HG03571 (cell line): ENCODE data around the gene CEP44.
"Not testable (repeated sequence)": the region's sequence is repeated elsewhere in the genome, so short reads cannot be mapped to it uniquely, and the experiment has no call there.

Experiments used
- ATAC-seq: cut with Tn5 transposase; IDR thresholded peaks from one replicate; pipeline ENCODE4 v1.9.1; 2021; ENCODE audit not compliant: unreplicated experiment

The CEP44 gene

DNA sequence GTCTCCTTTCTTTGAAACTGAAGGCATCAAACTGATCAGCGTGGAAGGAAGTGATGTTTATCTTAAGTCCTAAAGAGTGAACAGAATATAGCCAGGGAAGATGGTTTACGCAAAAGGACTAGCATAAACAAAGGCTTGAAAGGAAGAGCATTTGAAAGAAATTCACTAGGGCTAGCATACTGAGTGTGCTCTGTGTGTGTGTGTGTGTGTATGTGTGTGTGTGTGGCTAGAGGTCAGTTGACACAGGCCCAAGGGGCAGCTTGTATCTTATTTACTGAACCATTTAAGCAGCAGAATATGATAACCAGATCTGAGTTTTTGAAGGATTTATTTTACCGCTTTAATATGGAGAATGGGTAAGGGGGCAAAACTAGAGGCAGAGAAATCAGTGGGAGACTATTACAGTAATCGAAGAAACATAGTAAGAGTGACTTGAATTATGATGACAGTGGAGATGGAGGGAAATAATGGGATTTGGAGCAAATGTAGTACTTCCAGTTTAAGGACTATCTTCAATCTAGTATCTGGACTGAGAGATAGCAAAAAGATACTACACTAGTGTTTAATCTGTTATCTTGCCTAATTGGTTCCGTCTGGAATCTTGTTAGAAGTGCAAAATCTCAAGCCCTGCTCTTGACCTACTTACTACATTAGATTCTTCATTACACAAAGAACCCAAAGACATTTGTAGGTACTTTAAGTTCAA is 36.9 kb downstream of the CEP44 start:
- no peak for ATAC-seq

DNA sequence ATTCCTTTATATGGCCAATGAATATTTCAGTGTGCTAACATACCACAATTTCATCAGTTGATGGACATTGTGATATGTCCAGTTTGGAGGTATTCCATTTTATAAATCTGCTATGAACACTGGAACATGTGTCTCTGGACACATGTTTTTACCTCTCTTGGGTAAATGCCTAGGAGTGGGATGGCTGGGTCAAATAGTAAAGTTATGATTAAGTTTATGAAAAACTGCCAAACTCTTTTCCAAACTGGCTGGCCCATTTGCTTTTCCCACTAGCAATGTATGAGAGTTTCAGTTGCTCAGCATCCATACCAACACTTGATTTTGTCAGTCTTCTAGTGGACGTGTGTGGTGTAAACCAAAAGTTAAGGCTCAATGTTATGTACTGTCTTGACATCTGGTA is 40.5 kb downstream of the CEP44 start:
- no peak for ATAC-seq

DNA sequence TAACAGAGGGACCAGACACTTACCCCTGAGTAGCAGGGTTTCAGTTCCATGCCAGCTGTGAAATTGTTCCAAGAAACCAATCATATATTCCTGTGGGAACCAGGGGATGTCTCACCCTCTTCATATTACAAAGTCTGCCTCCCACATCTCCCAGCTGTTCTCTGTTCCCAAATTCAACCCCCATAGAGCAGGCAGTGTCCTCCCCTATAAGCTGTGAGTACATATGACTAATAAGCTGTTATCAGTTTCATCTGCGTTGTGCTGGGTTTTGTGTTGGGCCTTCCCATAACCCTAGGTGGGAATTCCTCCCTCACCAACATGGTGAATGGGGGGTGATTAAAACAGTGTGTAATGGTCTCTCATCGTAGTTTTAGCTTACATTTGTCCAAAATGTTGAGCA is 41.0 kb downstream of the CEP44 start:
- no peak for ATAC-seq

DNA sequence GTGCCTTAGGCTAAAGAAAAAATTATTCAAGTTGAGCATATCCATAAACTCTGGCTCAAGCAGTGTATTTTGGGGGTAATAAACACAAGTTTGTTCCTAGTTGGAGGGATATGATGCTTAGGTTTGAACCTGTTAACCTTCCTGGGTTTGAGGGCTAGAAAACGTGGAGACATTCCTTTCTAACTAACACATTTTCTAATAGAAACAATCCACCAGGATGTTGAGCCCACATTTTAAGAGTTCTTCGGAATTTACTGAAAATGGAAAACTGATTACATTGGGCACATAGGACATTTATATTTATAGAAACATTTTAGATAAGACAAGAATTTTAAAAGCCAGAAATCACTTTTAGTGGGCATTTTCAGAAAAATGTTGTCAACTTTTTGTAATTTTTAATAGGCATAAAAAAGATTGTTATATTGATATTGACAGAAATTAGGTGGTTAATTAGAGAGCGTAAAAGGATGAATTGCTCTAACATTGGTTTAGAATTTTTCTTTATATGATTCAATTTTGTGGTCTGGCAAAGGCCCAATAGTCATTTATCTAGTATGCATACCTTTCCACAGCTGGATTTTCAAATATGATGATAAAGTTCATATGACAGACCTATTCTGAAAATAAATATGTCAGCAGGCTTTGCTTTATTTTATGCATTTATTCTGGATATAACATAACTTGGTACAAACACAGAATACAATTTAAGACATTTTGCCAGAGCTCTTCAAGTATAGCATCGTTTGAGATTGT is 49.2 kb downstream of the CEP44 start:
- no peak for ATAC-seq

DNA sequence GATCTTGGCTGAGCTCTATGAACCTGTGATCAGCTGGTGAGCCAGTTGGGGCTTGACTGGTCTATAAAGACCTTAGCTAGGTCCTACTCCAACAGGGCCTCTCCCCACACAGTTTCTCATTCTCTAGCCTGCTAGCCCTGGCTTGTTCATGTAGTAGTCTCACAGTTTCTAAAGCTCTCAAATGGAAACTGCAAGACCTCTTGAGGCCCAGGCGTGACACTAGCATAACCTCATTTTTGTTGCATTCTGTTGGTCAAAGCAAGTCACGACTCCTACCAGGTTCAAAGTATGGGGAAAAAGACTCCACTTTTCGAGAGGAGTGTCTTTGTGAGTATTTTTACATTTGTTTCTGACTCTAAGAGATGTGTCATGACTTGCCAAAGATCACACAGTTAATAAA is 50.9 kb downstream of the CEP44 start:
- peak; percentile 86 for ATAC-seq

DNA sequence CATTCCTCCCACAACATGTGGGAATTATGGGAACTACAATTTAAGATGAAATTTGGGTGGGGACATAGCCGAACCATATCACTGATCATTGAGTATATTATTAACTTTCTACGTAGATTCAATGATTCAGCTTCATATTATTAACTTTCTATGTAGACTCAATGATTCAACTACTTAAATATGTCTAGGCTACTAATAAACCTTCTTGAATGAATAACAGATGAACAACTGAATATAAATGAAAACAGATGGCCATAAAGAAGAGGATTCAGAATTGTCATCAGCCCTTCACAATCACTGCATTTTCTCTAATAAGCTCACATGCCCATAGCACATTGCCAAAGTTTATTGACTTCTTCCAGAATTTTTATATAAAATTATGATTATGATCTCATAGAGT is 57.0 kb downstream of the CEP44 start:
- no peak for ATAC-seq

DNA sequence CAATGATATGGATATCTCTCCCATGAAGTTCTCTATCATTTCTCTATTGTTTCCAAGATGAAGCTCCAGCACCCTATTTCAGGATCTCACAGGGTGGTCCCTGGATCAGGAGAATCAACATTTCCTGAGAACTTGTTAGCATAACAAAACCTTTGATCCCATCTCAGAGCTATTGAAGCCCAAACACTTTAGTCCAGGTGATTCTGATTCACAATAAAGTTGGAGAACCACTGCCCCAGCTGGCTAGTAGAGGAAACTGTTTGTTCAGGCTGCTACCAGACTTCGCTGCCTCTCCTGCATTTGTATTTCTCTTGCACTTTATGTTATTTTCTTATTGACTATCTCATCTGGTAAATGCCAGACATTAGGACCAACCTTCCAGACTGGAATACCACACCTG is 65.4 kb downstream of the CEP44 start:
- ATAC-seq, result no peak

DNA sequence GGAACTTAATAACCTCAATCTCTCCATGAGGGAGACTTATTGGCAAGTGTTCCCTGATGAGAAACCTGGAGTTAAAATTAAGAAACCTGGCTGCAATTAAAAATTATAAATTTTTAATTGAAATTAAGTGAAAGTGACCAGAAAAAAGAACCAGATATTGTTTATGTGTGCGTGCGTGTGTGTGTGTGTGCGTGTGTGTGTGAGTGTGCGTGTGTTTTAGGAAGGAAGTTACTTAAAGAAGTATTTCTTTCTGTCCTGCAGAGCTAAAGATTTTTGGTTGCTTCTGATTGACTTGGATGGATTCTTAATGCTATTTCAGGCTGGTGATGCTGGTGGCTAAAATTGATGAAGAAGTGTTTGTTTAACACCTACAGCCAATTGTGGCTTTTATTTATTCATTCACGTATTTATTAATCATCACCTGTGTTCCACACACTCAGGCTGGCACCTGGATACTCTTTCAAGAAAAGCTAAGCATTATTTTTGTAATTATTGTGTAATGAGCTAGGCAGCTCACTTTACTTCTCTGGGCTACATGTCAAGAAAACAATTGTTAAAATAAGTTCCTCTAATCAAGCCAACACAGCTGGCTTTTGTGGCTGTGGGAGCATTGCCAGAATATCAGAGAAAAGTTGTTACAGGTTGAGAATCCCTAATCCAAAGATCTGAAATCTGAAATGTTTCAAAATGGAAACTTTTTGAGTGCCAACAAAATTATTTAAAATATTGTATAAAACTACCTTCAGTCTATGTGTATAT is 68.5 kb downstream of the CEP44 start:
- ATAC-seq, result no peak

DNA sequence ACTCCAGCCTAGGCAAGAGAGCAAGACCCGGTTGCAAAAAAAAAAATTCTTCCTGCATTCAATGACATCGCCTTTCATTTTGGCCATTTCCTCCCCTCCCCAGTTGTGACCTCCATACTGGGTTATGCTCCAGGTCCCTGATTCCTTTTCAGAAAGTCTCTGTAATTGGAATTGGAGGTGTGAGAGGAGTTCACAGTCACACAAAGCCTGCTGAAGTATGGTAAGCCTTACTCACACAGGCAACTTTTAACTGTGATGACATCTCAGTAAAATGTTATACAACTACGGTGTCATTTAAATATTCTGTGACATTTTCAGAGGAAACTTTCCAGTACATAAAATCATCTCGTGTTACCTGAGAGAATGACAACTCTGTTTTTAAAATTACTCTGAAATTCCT is 73.6 kb downstream of the CEP44 start:
- ATAC-seq, result no peak

DNA sequence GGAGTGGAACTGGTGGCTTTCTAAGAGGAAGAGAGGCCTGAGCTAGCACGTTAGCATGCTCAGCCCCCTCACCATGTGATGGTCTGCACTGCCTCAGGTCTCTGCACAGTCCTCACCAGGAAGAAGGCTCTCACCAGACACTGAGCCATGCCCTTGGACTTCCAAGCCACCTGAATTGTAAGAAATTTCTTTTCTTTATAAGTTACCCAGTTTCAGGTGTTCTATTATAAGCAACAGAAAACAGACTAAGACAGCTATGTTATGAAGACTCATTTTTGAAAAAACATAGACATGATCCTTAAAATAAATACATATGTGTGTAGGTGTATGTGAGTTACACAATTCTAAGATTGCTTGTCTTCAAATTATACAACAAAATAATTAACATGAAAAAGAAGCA is 74.7 kb downstream of the CEP44 start:
- ATAC-seq, result peak; percentile 61

DNA sequence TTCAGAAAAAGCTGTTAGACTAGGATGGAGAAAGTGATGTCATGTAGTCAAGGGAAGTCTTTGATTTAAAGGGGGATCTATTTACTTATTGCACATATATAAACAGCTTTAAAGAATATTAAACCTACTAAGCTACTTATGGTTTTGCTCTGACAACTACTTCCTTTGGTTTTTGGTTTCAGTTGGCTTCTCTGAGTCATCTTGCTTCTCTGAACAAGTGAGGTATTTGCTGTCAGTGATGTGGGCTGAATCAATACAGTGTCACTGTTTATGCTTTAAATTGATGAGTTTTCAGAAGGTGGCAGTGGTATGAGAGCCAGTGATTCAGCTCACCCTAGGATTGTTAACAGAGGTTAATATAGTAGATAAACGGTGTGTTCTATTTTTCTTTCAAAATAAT is 75.1 kb downstream of the CEP44 start:
- peak; percentile 97 for ATAC-seq

DNA sequence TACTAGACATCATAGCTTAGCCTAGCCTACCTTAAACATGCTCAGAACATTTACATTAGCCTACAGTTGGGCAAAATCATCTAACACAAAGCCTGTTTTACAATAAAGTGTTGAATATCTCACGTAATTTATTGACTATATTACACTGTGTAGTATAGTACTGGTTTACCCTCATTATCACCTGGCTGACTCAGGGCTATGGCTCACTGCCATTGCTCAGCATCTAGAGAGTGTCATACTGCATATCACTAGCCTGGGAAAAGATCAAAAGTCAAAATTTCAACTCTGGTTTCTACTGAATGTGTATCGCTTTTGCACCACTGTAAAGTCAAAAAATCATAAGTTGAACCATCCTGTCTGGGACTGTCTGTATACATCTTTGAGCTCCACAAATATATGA is 78.6 kb downstream of the CEP44 start:
- no peak for ATAC-seq

DNA sequence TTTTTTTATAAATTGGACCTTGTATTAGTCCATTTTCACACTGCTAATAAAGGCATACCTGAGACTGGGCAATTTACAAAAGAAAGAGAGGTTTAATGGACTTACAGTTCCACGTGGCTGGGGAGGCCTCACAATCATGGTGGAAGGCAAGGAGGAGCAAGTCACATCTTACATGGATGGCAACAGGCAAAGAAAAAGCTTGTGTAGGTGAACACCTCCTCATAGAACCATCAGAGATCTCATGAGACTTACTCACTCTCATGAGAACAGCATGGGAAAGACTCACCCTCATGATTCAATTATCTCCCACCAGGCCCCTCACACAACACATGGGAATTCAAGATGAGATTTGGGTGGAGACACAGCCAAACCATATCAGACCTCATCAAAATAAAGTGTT is 80.1 kb downstream of the CEP44 start:
- ATAC-seq, result not testable (repeated sequence)

DNA sequence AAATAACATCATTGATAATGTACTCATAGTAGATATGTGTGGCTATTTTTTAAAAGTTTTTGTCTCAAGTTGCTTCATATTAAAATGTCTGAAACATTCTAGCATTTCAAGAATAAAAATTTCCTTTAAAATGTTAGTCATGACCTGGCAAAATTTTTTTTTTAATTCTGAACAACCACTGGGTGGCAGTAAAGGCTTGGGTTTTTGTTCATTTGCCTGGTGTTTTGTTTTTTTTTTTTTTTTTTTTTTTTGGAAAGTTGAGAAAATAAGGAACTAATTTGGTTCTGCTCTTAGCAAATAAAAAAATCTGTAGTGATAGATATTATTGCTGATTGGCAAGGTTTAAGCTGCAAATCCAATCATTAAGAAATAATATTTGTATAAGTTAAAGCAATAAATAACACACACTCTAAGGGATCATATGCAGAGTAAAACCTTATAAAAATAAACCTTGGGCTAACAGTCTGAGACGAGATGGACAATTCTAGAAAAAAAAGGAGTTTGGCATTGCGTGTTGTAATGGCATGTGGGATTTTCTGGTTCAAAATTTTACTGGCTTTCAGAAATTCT is 81.4 kb downstream of the CEP44 start:
- ATAC-seq, result no peak

DNA sequence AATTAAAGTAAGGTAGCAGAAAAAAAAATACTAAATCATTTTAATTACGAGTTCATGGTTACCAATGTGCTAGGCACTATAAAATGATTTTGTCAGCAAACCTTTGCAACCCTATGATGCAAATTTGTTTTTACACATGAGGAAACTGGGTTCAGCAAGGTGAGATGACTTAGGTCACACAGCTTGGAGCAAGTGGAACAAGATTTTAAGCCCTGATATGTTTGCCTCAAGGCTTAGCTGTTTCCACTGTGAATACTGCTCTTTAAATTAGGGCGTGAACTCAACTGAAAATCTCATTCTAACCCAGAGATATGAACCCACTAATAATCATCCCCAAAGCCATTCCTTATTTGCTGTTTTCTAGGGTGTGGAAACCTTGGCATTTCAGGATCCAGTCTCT is 86.3 kb downstream of the CEP44 start:
- no peak for ATAC-seq

DNA sequence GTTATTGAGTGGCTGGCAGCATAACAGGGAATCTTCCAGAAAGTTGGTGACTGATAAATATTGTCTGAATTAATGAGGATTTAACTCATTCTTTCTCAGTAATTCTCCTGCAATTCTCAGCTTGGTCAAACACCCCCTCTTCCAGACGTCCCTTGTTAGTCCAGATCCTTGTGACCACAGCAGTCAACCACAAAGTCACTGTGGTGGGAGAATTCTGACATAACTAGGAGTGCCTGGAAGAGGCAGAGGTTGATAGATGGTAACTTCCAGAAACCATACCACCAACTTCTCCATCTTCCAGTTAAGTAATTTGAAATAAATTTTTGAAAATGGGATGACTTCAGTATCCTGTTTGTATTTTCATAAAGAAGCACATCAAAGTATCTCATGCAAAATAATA is 90.1 kb downstream of the CEP44 start:
- ATAC-seq, result no peak

DNA sequence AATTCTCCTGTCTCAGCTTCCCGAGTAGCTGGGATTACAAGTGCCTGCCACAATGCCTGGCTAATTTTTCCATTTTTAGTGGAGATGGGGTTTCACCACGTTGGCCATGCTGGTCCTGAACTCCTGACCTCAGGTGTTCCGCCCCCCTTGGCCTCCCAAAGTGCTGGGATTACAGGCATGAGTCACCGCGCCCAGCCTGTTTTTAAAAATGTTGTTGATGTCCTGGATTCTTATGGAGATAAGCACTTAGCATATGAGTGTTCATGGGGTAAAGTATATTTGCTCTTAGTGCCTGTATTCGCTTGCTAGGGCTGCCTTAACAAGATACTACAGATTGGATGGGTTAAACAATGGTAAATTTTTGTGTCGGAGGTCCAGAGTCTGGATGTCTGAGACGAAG is 91.7 kb downstream of the CEP44 start:
- ATAC-seq, result no peak

DNA sequence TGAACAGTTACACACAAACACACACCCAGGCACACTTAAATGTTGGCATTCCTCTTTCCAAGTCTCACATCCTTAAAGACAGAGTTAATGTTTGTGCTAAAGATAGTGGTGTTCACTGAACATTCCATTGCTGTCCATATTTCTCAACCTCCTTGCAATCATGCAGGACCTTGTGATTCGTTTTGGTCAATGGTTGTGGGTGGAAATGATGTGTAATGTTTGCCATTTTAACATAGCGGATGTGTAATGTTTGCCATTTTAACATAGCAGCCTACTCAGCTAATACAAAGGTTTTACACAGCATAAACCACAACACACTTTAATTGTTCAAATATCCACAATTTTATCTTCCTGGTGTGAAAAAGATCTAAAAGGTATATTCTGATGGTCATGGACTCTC is 93.9 kb downstream of the CEP44 start:
- no peak for ATAC-seq

DNA sequence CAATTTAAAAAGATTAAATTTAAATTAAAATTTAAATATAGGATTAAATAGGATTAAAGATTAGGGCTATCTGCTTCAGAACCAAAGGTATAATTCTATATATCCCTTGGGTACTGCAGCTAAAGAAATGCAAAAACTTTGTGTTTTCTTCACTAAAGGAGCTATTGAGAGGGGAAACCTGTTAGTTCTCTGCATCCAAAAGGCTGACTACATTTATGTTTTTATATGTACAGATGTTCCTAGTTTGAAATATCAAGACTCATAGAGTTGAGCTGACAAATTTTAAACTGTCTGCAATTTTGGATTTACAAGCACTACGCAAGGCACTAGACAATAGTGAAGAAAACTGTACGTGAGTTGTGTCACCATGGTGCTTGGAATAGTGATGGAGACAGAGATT is 95.2 kb downstream of the CEP44 start:
- no peak for ATAC-seq

DNA sequence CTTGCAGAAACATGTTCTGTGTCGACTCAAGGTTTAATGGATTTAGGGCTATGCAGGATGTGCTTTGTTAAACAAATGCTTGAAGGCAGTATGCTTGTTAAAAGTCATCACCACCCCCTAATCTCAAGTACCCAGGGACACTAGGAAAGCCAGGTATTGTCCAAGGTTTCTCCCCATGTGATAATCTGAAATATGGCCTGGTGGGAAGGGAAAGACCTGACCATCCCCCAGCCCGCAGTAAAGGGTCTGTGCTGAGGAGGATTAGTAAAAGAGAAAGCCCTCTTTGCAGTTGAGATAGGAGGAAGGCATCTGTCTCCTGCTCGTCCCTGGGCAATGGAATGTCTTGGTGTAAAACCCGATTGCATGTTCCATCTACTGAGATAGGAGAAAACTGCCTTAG is 96.5 kb downstream of the CEP44 start:
- not testable (repeated sequence) for ATAC-seq

DNA sequence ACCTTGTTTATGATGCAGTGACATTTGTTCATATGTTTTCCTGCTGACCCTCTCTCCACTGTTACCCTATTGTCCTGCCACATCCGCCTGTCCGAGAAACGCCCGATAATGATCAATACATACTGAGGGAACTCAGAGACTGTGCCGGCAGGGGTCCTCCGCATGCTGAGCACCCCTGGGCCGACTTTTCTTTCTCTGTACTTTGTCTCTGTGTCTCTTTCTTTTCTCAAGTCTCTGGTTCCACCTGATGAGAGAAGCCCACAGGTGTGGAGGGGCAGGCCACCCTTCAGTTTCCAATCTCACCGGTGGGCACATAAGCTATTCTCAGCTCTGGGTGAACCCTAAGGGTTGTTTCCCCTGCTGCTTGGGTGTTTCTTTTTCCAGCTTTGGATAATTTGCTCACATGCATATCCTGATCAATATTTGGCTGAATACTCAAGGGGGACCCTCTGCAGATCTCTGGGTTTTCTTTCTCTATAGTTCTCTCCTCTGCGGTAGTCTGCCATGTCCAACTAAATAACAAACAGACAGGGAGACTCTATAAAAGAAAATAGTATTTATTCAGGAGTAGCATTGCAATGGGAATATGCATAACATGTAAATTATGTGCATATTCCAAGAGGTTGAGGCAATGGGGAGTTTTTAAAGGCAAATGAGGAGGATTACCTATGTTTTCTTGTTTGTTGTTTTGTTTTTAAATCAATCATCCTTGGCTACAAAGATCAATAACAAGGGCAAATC is 97.2 kb downstream of the CEP44 start:
- no peak for ATAC-seq
